Measurements from ENCODE around the gene WDR90.
A peak's percentile ranks its signal among the peaks of the same experiment; 100 is the strongest.

WDR90 gene

DNA sequence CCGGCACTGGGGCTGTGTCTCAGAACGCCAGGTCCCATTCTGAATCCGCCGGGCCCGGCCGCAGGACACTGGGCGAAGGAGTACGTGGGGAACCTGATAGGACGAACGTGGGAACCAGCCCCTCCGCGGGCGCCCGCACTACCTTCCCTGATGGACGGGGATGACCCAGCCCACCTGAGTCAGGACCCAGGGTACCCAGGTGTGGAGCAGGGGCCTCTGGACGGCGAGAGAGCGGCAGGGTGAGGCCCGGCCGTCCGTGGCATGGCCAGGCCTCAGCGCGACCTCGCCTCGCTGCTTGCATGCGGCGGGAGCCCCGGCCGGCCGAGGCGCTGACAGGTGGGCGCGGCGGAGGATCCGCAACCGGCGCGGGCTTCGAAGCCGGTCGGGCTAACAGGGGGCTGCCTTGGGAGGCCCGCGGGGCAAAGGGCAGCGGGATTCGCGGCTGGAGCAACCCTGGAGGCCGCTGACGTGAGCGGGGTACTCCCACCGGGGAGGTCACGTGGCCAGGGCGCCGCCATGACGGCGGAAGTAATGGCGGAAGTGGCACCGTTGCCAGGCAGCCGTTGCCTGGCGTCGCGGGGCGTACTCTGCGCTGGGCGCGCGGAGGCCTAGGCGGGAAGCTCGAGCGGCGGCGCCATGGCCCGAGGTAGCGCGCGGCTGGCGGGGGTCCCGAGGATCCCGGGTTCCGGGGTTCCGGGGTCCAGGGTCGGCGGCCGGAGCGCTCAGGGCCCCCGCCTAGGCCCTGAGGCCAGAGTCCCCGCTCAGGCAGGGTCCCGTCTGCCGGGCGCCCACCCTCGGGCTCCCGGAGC lies at the start of gene WDR90:
Gene WDR90 (plus strand): TSS at position 585 of the 809 bp plus-strand sequence. CDS start 52 bp downstream, at position 637.
- DNase-seq = peak; percentile 39

DNA sequence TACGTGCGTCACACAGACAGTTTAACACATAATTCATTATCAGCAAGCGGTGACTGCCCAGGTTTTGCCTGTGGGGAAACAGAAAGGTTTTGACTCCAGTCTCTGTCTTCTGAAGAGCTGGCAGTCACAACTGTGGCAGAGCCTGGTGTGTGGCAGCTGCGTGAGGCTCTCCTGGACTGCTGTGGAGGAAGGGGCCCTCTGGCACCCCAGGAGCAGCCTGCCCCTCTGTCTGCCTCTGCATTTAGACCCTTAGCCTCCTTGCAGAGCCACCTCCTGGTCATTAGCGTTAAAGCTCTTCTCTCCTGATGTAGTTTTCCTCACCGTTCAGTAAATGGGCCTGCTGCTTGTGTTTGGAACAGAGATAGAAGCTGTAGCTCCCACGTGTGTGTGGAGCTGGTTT lies 48.4 kb upstream of the WDR90 start:
- no peak for DNase-seq

DNA sequence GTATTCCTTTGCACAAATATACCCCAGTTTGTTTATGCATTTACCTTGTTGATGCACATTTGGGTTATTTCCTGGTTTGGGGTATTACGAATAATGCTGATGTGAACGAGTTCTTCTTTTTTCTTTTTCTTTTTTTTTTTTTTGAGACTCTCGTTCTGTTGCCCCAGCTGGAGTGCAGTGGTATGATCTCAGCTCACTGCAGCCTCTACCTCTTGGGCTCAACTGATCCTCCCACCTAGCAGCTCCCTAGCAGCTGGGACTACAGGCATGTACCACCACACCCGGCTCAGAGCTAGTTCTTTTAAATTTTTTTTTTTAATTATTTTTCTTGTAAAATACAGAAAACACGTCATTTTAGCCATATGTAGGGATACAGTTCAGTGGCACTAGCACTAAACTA lies 45.2 kb upstream of the WDR90 start:
- no peak for DNase-seq

DNA sequence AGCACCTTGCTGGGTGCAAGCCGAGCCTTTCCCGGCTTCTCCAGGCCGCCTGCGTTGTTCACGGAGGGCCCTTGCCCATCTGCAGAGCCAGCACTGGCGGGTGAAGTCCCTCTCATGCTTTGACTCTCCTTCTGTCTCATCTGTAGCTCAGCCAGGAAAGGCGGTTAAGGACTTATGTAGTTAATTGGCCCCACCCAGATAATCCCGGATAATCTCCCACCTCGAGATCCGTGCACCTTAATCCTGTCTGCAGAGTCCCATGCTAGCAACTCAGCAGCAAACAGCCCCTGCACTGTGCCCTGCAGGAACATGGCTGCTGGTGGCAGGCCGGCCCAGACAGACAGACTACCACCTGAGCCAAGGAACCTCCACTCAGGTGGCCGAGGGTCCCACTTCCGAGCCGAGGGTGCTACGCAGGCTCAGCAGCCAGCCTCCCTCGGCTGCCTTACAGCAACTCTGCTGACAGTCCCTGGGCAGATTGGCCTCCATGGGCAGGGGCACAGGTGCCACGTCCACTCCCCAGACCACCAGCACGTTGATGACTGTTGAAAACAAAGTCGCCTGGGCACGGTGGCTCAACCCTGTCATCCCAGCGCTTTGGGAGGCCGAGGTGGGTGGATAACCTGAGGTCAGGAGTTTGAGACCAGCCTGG lies 42.4 kb upstream of the WDR90 start:
- no peak for DNase-seq

DNA sequence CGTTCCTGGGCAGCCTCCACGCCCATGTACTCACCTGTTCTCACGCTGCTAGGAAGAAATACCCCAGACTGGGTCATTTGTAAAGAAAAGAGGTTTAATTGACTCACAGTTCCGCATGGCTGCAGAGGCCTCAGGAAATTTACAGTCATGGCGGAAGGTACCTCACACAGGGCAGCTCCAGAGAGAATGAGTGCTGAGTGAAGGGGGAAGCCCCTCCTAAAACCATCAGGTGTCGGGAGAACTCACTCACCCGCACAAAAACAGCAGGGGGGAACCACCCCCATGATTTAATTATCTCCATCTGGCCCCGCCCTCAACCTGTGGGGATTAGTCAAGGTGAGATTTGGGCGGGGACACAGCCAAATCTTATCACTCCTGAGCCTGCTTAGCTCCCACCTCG lies 41.1 kb upstream of the WDR90 start:
- DNase-seq = no peak

DNA sequence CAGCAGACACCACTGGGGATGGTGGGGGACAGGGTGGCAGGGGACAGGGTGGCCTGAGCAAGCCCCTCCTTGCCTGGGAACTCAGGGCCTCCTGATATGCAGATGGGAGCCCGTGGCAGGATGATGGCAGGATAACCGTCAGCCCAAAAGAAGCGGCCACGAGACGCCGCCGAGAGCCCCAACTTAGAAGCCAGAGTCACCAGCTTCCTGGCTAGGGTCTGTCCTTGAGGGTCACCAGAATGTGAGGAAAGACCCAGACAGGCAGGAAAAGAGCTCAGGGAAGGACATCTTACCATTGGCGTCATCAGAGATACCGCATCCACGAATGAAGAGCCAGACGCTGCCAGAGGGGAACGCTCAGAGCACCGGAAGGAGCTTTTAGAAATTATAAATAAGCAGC lies 39.8 kb upstream of the WDR90 start:
- DNase-seq = no peak

DNA sequence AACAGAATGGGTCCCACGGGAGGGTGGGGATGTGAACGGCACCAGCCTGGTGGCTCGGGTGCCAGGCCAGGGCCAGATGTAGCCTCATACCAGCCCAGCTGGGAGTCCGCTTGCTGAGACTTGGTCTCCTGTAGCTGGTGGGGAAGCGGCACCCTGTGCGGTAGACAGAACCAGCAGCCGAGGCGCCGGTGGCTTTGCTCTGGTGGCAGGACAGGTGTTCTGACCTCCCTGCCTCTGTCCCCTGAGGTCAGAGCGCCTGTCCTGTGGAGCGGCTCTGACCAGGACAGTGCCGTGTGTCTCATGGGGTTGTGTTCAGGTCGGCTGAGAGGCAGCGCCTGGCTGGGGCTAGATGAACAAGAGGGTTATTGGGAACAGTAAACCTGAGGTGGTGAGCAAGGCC lies 39.2 kb upstream of the WDR90 start:
- no peak for DNase-seq

DNA sequence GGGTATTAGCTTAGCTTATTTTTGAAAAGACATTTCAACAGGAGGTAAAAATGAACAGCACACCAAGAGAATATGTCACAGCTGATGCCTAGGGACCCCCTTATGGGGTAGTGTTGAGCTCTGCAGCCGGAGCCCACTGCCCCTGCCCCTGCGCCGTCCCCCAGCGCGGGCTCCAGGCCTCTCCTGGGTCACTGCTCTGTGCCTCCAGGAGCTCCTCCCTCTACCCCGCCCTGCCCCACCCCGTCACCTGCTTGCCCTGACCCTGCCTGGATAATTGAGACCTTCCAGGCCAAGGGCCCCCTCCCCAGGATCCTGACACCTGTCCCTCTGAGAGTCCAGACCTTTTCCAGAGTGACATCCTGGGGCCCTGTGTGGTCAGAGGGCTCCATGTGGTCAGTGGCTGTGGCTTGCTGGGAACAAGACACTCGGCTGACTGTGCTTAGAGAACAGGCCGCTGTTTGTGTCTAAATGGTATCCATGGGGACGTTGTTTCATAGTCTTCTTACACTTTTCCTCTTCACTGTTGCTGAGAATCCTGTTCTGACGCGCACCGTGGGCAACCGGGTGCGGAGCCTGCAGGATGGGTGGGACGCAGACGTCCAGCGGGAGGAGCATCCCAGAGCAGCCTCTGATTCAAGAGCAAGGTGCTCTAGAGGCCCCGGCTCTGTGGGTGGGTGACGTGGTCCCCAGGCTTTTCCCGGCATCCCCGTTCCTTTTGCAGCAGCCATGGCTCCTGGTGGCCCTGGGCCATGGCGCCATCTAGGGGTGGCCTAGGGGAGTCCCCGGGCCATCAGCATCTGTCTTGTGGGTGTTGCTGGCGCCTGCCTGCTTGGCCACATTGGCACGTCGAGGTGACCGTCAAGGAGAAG lies 38.4 kb upstream of the WDR90 start:
- DNase-seq = no peak

DNA sequence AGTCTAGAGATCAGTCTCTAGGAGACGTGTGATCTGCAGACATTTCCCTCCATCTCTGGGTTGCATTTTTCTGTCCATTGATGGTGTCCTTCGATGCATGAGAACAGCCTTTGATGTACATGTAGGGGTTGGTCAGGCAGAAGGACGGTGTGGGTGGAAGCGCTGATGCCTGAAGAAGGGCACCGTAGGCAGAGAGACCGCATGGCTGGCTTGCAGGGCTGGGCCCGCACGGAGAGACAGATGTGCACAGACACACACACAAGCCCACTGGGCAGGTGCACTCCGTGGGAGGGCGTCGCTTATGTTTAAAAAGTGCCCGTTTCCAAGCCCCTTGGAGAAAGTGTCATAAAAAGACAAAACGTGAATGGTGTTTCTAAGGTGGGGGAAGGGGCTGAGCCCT lies 34.0 kb upstream of the WDR90 start:
- DNase-seq = no peak

DNA sequence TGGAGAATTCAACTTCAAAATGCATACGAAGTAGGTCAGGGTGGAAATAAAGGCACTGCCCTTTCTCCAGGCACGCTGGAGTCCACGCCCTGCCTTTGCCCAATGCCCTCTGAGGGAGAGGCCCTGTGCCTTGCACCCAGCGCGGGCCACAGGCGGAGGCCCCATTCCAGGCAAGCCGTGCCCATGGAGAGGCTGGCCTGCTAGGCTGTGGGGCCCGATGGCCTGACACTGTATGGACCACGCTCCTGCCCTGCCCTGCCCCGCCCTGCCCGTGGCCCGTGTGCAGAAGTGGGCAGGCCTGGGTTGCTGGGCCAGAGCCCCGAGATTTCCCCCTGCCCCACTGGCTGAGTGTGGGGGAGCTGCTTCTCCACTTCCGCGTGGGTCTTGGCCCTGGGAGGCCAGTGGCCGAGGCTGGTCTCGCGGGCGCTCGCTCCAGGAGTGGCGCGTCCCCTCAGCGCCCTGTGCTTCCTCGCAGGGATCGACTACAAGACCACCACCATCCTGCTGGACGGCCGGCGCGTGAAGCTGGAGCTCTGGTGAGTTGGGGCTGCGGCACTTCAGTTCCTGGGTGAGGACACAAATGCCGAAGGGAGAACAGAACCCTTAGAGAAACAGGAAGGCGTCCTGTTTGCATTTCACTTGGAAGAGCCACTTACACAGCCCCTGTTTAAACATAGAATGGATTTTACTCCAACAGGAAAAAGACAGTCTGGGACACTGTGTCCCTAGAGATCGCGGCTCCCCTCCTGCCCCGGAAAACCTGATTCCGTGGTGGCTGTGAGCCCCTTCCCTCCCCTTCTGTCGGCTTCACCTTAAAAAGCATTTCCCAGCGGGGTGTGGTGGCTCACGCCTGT lies 32.2 kb upstream of the WDR90 start:
- no peak for DNase-seq

DNA sequence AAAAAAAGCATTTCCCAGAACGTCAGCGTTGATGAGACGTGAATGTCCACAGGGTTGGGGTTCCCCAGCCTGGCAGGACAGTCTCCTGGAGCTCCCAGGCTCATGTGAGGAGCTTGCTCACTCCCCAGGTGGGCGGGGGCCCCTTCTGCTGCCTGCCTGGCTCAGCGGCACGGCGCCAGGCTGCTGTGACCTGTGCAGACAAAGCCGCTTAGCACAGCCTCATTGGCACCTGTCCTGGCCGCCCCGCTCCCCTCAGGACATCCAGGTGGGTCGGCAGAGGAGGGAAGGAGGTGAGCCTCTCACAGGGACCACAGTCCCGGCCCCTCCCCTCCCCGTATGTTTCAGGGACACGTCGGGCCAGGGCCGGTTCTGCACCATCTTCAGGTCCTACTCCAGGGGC lies 31.3 kb upstream of the WDR90 start:
- no peak for DNase-seq

DNA sequence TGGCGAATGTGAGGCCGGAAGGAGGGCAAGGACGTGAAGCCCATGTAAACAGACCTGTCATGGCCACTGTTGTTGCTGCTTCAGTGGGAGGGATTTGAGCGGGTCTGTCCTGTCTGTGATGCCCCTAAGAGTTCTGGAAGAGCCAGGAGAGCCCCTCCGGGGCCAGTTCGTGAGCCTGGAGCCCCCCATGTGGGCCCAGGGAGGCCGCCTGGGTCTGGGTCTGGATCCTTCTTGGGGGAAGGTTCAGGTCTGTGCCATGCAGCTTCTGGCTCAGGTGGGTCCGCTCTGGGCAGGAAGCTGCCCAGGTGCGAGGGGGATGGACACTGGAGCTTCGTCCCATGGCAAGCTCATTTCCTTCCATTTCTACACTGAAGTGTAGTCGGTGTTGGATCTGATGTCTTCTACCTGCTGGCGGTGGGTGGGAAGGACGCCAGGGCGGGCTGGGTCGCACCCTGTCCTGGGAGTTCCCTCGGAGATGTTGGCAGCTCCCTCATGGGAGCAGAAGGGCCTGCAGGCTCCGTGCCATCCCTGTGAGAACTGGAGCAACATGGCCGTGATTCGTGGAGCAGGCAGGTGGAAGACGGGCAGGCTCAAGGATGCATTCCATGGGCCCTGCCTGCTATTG lies 29.6 kb upstream of the WDR90 start:
- no peak for DNase-seq

DNA sequence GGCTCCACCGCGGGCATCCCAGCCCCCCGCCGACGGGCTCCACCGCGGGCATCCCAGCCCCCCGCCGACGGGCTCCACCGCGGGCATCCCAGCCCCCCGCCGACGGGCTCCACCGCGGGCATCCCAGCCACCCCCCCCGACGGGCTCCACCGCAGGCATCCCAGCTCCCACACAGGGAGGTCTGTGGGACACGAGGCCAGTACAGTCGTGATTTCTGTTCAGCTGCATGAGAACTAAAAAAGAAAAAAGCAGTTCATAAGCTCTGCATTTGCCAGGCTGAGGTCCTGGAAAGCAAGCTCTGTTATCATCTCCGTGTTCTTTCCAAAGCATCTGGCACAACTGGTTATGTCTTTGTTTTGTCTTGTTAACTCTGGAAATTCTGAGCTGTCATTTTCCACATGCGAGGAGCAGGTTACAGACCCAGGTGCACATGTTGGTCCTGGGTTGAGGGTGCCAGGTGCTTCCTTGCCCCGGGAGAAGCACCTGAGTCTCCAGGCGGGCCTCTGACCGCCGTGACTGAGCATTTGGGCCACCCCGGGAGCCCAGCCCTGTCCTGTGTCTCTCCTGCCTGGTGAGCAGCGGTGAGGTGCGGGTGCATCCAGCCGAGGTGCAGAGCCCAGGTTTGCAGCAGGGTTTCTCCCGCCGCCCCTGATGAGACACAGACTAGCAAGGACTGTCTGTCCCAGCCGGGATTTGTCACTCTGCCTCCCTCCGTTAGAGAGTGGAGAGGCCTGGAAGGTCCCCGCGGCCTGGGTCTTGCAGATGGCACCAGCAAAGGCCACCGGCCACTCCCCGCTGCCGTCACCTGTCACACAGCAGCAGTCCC lies 28.3 kb upstream of the WDR90 start:
- no peak for DNase-seq

DNA sequence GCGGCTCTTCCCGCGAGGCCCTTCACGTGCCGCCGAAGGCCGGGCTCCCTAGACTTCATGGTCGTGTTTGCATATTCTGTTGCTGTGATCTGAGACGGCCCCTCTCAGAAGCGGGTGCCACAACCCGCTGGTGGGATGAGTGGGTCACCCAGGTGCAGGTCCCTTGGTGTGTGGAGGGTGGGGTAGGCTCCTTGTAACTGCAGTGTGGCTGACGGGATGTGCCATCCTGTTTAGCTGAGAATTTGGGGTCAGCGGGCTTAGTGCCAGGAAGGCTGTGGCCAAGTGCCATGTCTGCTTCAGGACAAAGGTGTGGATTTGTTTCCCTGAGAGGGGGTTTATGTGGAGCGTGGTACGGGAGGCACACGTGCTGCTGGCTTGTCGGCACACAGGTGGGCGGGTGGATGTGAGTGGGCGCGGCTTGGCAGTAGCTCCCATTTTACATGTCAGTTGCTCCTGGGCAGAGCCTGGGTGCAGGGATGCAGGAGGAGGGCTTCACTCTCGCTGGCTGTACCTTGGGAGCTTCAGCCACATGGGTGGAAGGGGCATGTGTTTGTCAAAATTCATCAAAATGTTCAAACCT lies 27.5 kb upstream of the WDR90 start:
- no peak for DNase-seq

DNA sequence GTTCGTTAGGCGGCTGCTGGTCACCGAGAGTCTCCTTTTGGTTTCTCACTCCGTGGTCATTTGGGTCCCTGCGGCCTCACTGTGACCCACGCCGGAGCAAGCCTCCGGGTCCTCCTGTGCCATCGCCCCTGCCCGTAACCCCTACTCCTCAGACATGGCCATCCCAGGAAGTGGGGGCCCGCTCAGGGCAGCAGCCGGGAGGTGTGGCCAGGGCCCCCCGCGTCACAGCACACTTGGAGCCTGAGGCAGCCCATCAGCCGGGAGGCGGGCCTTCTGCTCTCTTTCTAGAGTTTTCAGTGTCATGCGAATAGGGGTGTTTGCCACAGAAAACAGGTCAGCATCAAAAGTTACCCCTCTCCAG lies 26.3 kb upstream of the WDR90 start:
- no peak for DNase-seq

DNA sequence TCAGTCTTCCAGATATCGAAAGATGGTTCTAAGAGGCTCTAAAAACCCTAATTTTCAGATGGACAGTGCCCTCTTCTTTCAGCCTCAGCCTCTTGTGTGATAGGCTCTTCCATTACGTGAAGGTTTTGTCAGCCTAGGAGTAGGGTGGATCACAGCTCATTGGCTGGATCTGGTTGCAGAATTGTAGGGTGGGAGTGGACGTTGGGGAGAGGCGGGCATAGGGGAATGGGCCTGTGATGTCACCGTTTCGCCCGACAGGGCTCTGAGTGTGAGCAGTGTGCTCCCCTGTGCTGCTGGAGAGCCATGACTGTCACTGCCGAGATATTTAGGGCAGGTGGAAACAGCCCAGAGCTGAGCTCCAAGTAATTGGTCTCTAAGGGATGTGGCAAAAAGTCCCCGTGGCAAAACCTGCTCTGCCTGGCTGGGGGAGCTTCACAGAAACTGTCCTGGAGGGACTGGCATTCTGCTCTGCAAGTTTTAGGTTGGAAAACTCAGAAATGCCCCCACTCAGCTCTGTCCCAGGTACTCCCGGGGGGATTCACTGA lies 24.6 kb upstream of the WDR90 start:
- DNase-seq = no peak

DNA sequence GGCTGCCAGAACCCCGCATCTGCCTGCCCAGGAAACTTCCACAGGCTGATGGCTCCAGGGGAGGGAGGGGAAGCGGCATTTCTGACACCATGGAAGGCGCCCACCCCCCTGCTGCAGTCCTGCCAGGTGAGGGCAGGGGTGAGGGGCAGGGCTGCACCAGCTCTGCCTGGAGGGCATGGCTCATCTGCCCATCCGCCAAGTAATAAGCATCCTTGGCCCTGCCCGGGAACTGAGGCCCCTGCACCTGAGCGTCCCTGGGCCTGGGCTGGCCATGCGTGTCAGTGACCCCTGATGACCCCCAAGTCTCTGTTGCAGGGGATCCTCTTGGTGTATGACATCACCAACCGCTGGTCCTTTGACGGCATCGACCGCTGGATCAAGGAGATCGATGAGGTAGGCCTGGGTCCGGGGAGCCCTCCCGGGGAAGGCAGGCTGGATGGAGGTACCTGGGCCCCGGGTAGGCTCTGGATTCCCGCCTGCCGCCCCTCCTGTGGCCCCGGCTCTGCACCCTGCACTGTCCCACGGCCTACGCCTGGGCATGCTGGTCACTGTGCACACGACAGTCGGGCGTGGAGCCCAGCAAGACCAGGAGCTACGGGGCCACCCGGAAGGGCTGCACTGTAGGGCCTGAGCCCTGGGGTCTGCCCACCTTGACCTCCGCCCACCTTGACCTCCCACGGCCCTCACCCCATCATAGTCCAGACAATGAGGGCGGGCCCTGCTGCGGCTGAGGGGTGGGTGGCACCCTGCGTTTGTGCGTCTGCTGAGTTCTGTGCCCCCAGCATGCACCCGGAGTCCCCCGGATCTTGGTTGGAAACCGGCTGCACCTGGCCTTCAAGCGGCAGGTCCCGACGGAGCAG lies 23.8 kb upstream of the WDR90 start:
- DNase-seq = no peak

DNA sequence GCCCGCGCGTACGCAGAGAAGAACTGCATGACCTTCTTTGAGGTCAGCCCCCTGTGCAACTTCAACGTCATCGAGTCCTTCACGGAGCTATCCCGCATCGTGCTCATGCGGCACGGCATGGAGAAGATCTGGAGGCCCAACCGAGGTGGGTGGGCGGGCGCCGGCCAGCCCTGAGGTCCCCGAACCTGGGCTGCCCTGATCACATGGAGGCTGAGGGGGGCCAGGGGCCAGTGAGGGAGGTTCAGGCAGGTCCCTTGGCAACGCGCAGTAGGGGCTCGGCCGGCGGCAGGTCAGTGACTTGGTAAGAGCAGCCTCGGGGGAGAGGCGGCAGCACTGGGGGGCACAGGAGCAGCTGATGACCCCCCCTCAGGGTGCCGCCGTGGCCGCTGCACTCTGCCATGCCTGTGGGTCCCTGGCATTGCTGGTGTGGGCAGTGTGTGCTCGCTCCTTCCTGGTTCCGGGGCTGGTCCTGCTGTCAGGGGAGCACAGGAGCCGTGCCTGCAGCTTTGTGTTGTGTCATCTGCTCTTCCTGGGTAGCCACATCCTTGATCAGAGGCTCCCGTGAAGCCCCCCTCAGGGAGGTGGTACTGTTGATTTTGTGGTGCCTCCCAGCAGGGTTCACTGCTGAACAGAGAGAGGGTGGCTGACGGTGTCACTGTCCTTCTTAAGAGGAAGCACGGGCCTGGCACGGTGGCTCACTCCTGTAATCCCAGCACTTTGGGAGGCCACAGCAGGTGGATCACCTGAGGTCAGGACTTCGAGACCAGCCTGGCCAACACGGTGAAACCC lies 23.0 kb upstream of the WDR90 start:
- no peak for DNase-seq

All from NCI-H748 treated with DMSO at 0.1 percent for 48 hours (cell line).